NB4 (cell line): ENCODE data around the gene OSBPL7.
A peak's percentile ranks its signal among the peaks of the same experiment; 100 is the strongest.
"Not testable (repeated sequence)": the region's sequence is repeated elsewhere in the genome, so short reads cannot be mapped to it uniquely, and the experiment has no call there.

Experiments
- DNase-seq: peaks from one replicate; pipeline ENCODE4 v3.0.0; 2010; ENCODE audit warnings: low read depth
- H3K4me3 ChIP-seq: one replicate; pipeline ENCODE4 v1.5.1; 2011; ENCODE audit warnings: mild to moderate bottlenecking, low read depth, low read length, moderate library complexity
- CTCF ChIP-seq: IDR thresholded peaks from one replicate; pipeline ENCODE4 v1.5.1; 2012; ENCODE audit warnings: low read depth, low read length
- MYC ChIP-seq: IDR thresholded peaks from 2 replicates; pipeline ENCODE4 v1.6.1; 2011; ENCODE audit warnings: low read depth, low read length
- POLR2A ChIP-seq: IDR thresholded peaks from 2 replicates; pipeline ENCODE4 v1.6.1; 2011; ENCODE audit warnings: mild to moderate bottlenecking; ENCODE audit not compliant: insufficient read length; ENCODE audit errors: extremely low read depth
- TF ChIP-seq, protein P1 (sequence below): IDR thresholded peaks from 2 replicates; pipeline ENCODE4 v1.6.1; 2011; ENCODE audit warnings: low read depth, low read length

OSBPL7 gene

GRCh38 chr17:47776330-47777197 lies 45.0 kb downstream of the OSBPL7 start:
- DNase-seq, result peak; percentile 67
- H3K4me3 ChIP-seq, result no peak overlapping the region
- peak; percentile 77 for TF ChIP-seq CTCF
- TF ChIP-seq, protein P1, sequence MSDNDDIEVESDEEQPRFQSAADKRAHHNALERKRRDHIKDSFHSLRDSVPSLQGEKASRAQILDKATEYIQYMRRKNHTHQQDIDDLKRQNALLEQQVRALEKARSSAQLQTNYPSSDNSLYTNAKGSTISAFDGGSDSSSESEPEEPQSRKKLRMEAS, result no peak
- no peak for TF ChIP-seq POLR2A
- no peak for TF ChIP-seq MYC

- H3K4me3 ChIP-seq, result no peak overlapping the region
- TF ChIP-seq CTCF, result no peak
- TF ChIP-seq POLR2A, result no peak
- TF ChIP-seq, protein P1, result no peak
- TF ChIP-seq MYC, result no peak
- no peak for DNase-seq
Measured at GRCh38 chr17:47774987-47775580, 46.5 kb downstream of the OSBPL7 start.

DNA sequence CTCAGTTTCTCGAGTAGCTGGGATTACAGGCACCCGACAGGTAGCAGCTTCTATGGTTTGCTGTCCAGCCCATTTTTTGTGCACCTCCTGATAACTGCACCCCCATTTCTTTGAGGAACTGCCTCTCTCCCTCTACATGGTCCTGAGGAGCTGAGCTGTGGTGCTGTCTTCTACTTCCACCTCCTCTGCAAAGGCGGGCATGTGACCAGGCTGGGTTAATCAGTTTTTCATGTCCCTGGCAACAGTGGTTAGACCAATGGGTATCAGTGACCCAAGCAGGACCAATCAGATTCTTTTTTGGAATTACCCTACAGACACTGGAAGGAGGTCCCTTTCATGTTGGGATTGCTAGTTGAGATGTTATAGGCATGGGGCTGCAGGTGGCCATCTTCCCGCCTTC lies 47.3 kb downstream of the OSBPL7 start:
- TF ChIP-seq MYC, result no peak
- no peak for TF ChIP-seq CTCF
- TF ChIP-seq, protein P1, result no peak
- TF ChIP-seq POLR2A, result no peak
- no peak for DNase-seq
- H3K4me3 ChIP-seq, result no peak overlapping the region

- DNase-seq, result peak; percentile 59
- not testable (repeated sequence) for H3K4me3 ChIP-seq
Measured at GRCh38 chr17:47773649-47774048, 47.9 kb downstream of the OSBPL7 start.

DNA sequence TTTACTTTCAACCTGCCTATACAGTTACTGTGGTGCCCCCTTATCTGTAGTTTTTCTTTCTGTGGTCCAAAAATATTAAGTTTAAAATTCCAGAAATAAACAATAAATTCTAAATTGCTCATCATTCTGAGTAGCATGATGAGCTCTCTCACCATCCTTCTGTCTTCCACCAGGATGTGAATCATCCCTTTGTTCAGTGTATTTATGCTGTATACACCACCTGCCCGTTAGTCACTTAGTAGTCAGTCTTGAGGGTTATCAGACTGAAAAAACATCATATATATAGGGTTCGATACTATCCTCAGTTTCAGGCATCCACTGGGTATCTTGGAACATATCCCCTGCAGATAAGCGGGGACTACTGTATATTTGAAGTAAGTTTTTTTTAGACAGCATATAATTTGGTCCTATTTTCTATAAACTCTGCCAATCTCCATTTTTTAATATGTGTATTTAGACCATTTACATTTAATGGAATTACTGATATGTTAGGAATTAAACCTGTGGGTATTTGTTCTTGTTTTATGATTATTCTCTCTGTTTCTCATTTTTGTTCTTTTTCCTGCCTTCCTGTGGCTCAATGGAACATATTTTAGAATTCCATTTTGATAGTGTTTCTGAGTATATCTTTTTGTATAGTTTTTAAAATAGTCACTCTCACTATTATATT lies 57.5 kb downstream of the OSBPL7 start:
- TF ChIP-seq POLR2A (no peak), MYC (no peak), CTCF (no peak)
- TF ChIP-seq, protein P1, result no peak
- no peak overlapping the region for H3K4me3 ChIP-seq
- DNase-seq, result no peak

- DNase-seq, result no peak
- TF ChIP-seq CTCF (no peak), MYC (no peak), POLR2A (no peak)
- TF ChIP-seq, protein P1, result no peak
Measured at GRCh38 chr17:47762728-47763127, 58.9 kb downstream of the OSBPL7 start.

More at GRCh38 chr17:47762728-47763127, 58.9 kb downstream of the OSBPL7 start:
- H3K4me3 ChIP-seq, result no peak overlapping the region
